Heart left ventricle (tissue), 13 donors: Measurements from ENCODE around the gene GCA.

Source experiments
- CTCF ChIP-seq, 12 donors: fragments of 200-600 bp; sonication (generic) in 4 of 12; IDR thresholded peaks; one replicate each; pipeline versions ENCODE4 v1.5.0 to v1.8.0; 2018 to 2022; ENCODE audit warnings: antibody characterized with exemption in 12 of 12, mild to moderate bottlenecking in 5 of 12
- POLR2A ChIP-seq, 2 donors: fragments of 450-650 bp; IDR thresholded peaks; one replicate each; pipeline ENCODE4 v1.6.1; 2017; ENCODE audit warnings: antibody characterized with exemption in 2 of 2, mild to moderate bottlenecking in 2 of 2, moderate library complexity in 2 of 2
- donor health status: ischemic (EF 13 %, LVEDD 7.1; RV severe dilation, severe dysfunction).
- donor health status: DM: no; HTN: yes; CAD: no.
- donor health status: DM: no; HTN: no; CAD: no.
- donor health status: ischemic (EF 25% LVEDD 6.9; RV normal size, moderate dysfunction).
- donor health status: ischemic (EF 25% LVEDD 5.7; RV mildly dilated, moderate dysfunction).
- donor health status: ischemic (EF 35%, LVEDD 5.7; RV mildly dilated, moderate dysfunction).
- donor health status: nonischemic (EF 11% LVEDD 7.7; RV severe dilation, severe dysfunction).
- donor health status: DM: yes; HTN: yes; CAD: no.
- donor health status: PGD.
- donor health status: ischemic (EF 29% LVEDD 5.4; RV normal size, mild dysfunction).
- donor health status: nonischemic (EF 23%, LVEDD 6.1; RV moderate dilation, normal function).

- no peak for TF ChIP-seq CTCF (IDR thresholded peaks at IDR 0.05)
- no peak for TF ChIP-seq POLR2A (IDR thresholded peaks at IDR 0.05)
These were observed 1.1 kb upstream of the GCA start for GRCh38 chr2:162342841-162343240.
